NCI-H146 treated with DMSO at 0.1 percent for 48 hours (cell line): ENCODE data around the gene MYH13.

Experiments used
- DNase-seq: peaks from one replicate; lab custom pipeline; 2025; ENCODE audit not compliant: unreplicated experiment; lab: John Stamatoyannopoulos, UW

Gene MYH13

DNA sequence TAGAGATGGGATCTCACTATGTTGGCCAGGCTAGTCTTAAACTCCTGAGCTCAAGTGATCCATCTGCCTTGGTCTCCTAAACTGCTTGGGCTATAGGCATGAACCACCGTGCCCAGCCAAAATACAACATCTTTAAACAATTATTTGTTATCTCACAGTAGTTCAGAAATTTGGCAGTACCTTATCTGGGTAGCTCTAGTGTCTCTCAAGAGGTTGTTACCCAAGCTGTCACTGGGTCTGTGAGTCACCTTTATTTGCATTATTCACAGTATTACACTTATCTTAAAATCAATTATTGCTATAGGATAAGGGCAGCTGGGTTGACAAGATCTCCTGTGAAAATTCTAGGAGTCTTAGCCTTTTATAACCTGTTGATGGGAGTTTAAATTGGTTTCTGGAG lies 110.4 kb downstream of the MYH13 start:
- no peak for DNase-seq

- DNase-seq = no peak
These were observed 111.7 kb downstream of the MYH13 start for GRCh38 chr17:10261098-10261497.

- no peak for DNase-seq
These were observed 121.4 kb downstream of the MYH13 start for GRCh38 chr17:10251212-10251948.
